IMR-90 (cell line): Measurements from ENCODE around the gene PYCARD. TPM values are rescaled to one million over a fixed set of nuclear protein-coding genes. Genes with fewer than 3 reads are reported as not detected.

Experiments used
- ATAC-seq: fragments of 200-7000 bp; cut with Tn5 transposase; 2 replicates; pipeline ENCODE4 v1.9.1; 2020; ENCODE audit warnings: low read depth, mild to moderate bottlenecking, moderate library complexity
- BruUV-seq: library from RNA; stranded (reverse); fragments of 400-500 nt; replicated peaks from 2 replicates; lab custom pipeline; 2021; lab: Mats Ljungman, UMichigan
- CTCF ChIA-PET: fragments of 300-600 bp; formaldehyde crosslinking; extraction: SDS; loops from one replicate; lab custom pipeline; 2021; ENCODE audit warnings: antibody characterized with exemption; lab: Yijun Ruan, JAX
- POLR2A ChIA-PET: fragments of 300-600 bp; sonication (Branson Sonifier 250); formaldehyde crosslinking; loops from one replicate; lab custom pipeline; 2022; ENCODE audit warnings: antibody characterized with exemption; ENCODE audit not compliant: unreplicated experiment; lab: Charles Lee
- DNase-seq: peaks from one replicate; pipeline ENCODE4 v3.0.0; 2013
- H2AFZ ChIP-seq: replicated peaks from 2 replicates; pipeline ENCODE3; 2013; ENCODE audit warnings: low read length, mild to moderate bottlenecking; ENCODE audit not compliant: poor library complexity
- H2AK5ac ChIP-seq: 2 replicates; pipeline ENCODE4 v1.6.1; 2013; ENCODE audit warnings: low read depth, low read length, inconsistent platforms
- H2AK9ac ChIP-seq: replicated peaks from 2 replicates; pipeline ENCODE3; 2013; ENCODE audit warnings: mild to moderate bottlenecking, low read depth, low read length, moderate library complexity; ENCODE audit not compliant: poor library complexity
- H2BK120ac ChIP-seq: 2 replicates; pipeline ENCODE4 v1.6.1; 2013; ENCODE audit warnings: low read depth, low read length, inconsistent platforms
- H2BK15ac ChIP-seq: 3 replicates; pipeline ENCODE4 v1.6.1; 2013; ENCODE audit warnings: low read depth, low read length, inconsistent platforms
- H2BK20ac ChIP-seq: 2 replicates; pipeline ENCODE4 v1.6.1; 2013; ENCODE audit warnings: low read depth, mild to moderate bottlenecking, inconsistent platforms, low read length, moderate library complexity
- H2BK5ac ChIP-seq: 2 replicates; pipeline ENCODE4 v1.6.1; 2013; ENCODE audit warnings: mild to moderate bottlenecking, low read depth, low read length, inconsistent platforms; ENCODE audit not compliant: poor library complexity, severe bottlenecking
- H3K14ac ChIP-seq: replicated peaks from 2 replicates; pipeline ENCODE4 v1.6.1; 2013; ENCODE audit warnings: low read depth, low read length, inconsistent platforms
- H3K18ac ChIP-seq: 2 replicates; pipeline ENCODE4 v1.6.1; 2013; ENCODE audit warnings: low read depth, low read length, control low read depth
- H3K23ac ChIP-seq: 2 replicates; pipeline ENCODE4 v1.6.1; 2013; ENCODE audit warnings: low read depth, low read length, inconsistent platforms
- H3K27ac ChIP-seq: 2 replicates; pipeline ENCODE4 v1.5.1; 2013; ENCODE audit warnings: mild to moderate bottlenecking, control low read depth, low read length; ENCODE audit not compliant: insufficient read depth
- H3K27me3 ChIP-seq: 2 replicates; pipeline ENCODE4 v1.6.1; 2013; ENCODE audit warnings: low read length; ENCODE audit not compliant: control insufficient read depth, insufficient read depth
- H3K36me3 ChIP-seq: 2 replicates; pipeline ENCODE4 v1.6.1; 2013; ENCODE audit warnings: low read length, mixed read lengths; ENCODE audit not compliant: control insufficient read depth, insufficient read depth
- H3K4ac ChIP-seq: 2 replicates; pipeline ENCODE4 v1.6.1; 2013; ENCODE audit warnings: low read depth, low read length, inconsistent platforms
- H3K4me1 ChIP-seq: 2 replicates; pipeline ENCODE4 v1.6.1; 2013; ENCODE audit warnings: low read length, mixed read lengths; ENCODE audit not compliant: control insufficient read depth, insufficient read depth
- H3K4me2 ChIP-seq: 2 replicates; pipeline ENCODE4 v1.6.1; 2013; ENCODE audit warnings: low read depth, mild to moderate bottlenecking, control low read depth, low read length, moderate library complexity
- H3K4me3 ChIP-seq: 2 replicates; pipeline ENCODE4 v1.5.1; 2013; ENCODE audit warnings: low read depth, mild to moderate bottlenecking, control low read depth, low read length, moderate library complexity; ENCODE audit not compliant: insufficient read depth
- H3K56ac ChIP-seq: 2 replicates; pipeline ENCODE4 v1.6.1; 2013; ENCODE audit warnings: low read length, inconsistent platforms; ENCODE audit not compliant: insufficient read depth; ENCODE audit errors: extremely low read depth
- H3K79me1 ChIP-seq, 2 experiments: 2 replicates each; pipeline ENCODE4 v1.6.1; 2013; ENCODE audit warnings: low read length in 2 of 2, inconsistent platforms in 1 of 2, low read depth in 1 of 2
- H3K9ac ChIP-seq: 2 replicates; pipeline ENCODE4 v1.6.1; 2013; ENCODE audit warnings: low read depth, low read length, control low read depth
- H3K9me1 ChIP-seq: 2 replicates; pipeline ENCODE4 v1.6.1; 2013; ENCODE audit warnings: low read length, inconsistent platforms; ENCODE audit not compliant: insufficient read depth
- H3K9me3 ChIP-seq: 2 replicates; pipeline ENCODE4 v1.6.1; 2013; ENCODE audit warnings: low read length; ENCODE audit not compliant: control insufficient read depth, insufficient read depth
- H4K20me1 ChIP-seq: 2 replicates; pipeline ENCODE4 v1.6.1; 2013; ENCODE audit warnings: low read length, inconsistent platforms; ENCODE audit not compliant: insufficient read depth
- H4K5ac ChIP-seq: 2 replicates; pipeline ENCODE4 v1.6.1; 2013; ENCODE audit warnings: mild to moderate bottlenecking, low read depth, low read length, control low read depth
- H4K8ac ChIP-seq, 2 experiments: 2 replicates each; pipeline ENCODE4 v1.6.1; 2013; ENCODE audit warnings: low read depth in 2 of 2, low read length in 2 of 2, control low read depth in 1 of 2, inconsistent platforms in 1 of 2
- H4K91ac ChIP-seq: 2 replicates; pipeline ENCODE4 v1.6.1; 2013; ENCODE audit warnings: low read depth, low read length, inconsistent platforms; ENCODE audit not compliant: insufficient read depth
- BHLHE40 ChIP-seq: fragments of 150-350 bp; IDR thresholded peaks from 2 replicates; pipeline ENCODE4 v1.6.1; 2016; ENCODE audit warnings: mild to moderate bottlenecking, low read depth, low read length
- CEBPB ChIP-seq: IDR thresholded peaks from 2 replicates; pipeline ENCODE4 v1.6.1; 2012; ENCODE audit warnings: low read depth, low read length, improper control_type of control experiment
- CHD1 ChIP-seq: IDR thresholded peaks from 2 replicates; pipeline ENCODE4 v1.6.1; 2012; ENCODE audit warnings: low read depth, low read length, improper control_type of control experiment
- FOS ChIP-seq: fragments of 150-350 bp; IDR thresholded peaks from 2 replicates; pipeline ENCODE4 v1.6.1; 2016; ENCODE audit warnings: low read depth, low read length
- MAFK ChIP-seq: IDR thresholded peaks from 2 replicates; pipeline ENCODE4 v1.6.1; 2012; ENCODE audit warnings: low read depth, low read length, improper control_type of control experiment
- MAZ ChIP-seq: IDR thresholded peaks from 2 replicates; pipeline ENCODE4 v1.6.1; 2012; ENCODE audit warnings: low read depth, mild to moderate bottlenecking, low read length, improper control_type of control experiment, moderate library complexity, borderline replicate concordance
- MXI1 ChIP-seq: IDR thresholded peaks from 2 replicates; pipeline ENCODE4 v1.6.1; 2012; ENCODE audit warnings: low read depth, mild to moderate bottlenecking, low read length, moderate library complexity, borderline replicate concordance
- NFE2L2 ChIP-seq: fragments of 150-350 bp; IDR thresholded peaks from 2 replicates; pipeline ENCODE4 v1.6.1; 2016; ENCODE audit warnings: low read depth, mild to moderate bottlenecking, low read length
- POLR2A ChIP-seq: IDR thresholded peaks from 2 replicates; pipeline ENCODE4 v1.6.1; 2012; ENCODE audit warnings: mild to moderate bottlenecking, low read depth, low read length
- RAD21 ChIP-seq: IDR thresholded peaks from 2 replicates; pipeline ENCODE4 v1.6.1; 2012; ENCODE audit warnings: low read length, improper control_type of control experiment
- RCOR1 ChIP-seq: IDR thresholded peaks from 2 replicates; pipeline ENCODE4 v1.6.1; 2012; ENCODE audit warnings: mild to moderate bottlenecking, low read length, improper control_type of control experiment; ENCODE audit not compliant: insufficient replicate concordance
- RFX5 ChIP-seq: IDR thresholded peaks from 2 replicates; pipeline ENCODE4 v1.8.0; 2012; ENCODE audit warnings: low read depth, mild to moderate bottlenecking, low read length, moderate library complexity
- SMC3 ChIP-seq: fragments of 150-350 bp; IDR thresholded peaks from 2 replicates; pipeline ENCODE4 v1.6.1; 2016; ENCODE audit warnings: low read depth, mild to moderate bottlenecking, antibody characterized with exemption, low read length, moderate library complexity
- WGBS, 2 experiments: methylation state at CpG; one replicate each; pipeline versions ENCODE4 v1.1.5 to v1.1.7; 2013; ENCODE audit warnings: missing lambda C conversion rate in 2 of 2; ENCODE audit not compliant: insufficient read length in 1 of 2; ENCODE audit errors: extremely low coverage in 2 of 2; 5-methylcytosine and 5-hydroxymethylcytosine counted together
- dilution Hi-C: fragments of 300-500 bp; cut with HindIII; formaldehyde crosslinking; loops from one replicate; pipeline ENCODE4 v1.14.3; 2018; ENCODE audit warnings: low sequenced_read_pairs; ENCODE audit not compliant: unreplicated experiment
- in situ Hi-C: fragments of 300-500 bp; cut with MboI; formaldehyde crosslinking; loops from 3 replicates; pipeline ENCODE4 v1.14.3; 2019; ENCODE audit warnings: low sequenced_read_pairs, inconsistent platforms, mixed read lengths
- intact Hi-C: fragments of 100-400 bp; cut with micrococcal nuclease; formaldehyde crosslinking; loops from 2 replicates; pipeline ENCODE4 v1.10.0; 2022
- polyA plus RNA-seq, 3 experiments: library from polyadenylated mRNA; depleted of rRNA; stranded (reverse); fragments of >200 nt; gene quantifications; 2 replicates each; pipeline ENCODE4 v1.2.3, GENCODE V29; 2012; ENCODE audit warnings: low replicate concordance in 1 of 3
- total RNA-seq: library from RNA; depleted of rRNA; stranded (reverse); fragments of >200 nt; gene quantifications from 2 replicates; pipeline ENCODE4 v1.2.3, GENCODE V29; 2012
- TF ChIP-seq, protein P1 (sequence below): conservative IDR thresholded peaks from 2 replicates; pipeline ENCODE4 v1.5.1; 2012; ENCODE audit warnings: mild to moderate bottlenecking, low read depth, low read length, improper control_type of control experiment
- TF ChIP-seq, protein P2 (sequence below): fragments of 150-350 bp; IDR thresholded peaks from 2 replicates; pipeline ENCODE4 v1.6.1; 2017; ENCODE audit warnings: mild to moderate bottlenecking, antibody characterized with exemption, low read length, low read depth
- TF ChIP-seq, protein P3 (sequence below): fragments of 150-350 bp; IDR thresholded peaks from 2 replicates; pipeline ENCODE4 v1.6.1; 2016; ENCODE audit warnings: low read depth, mild to moderate bottlenecking, low read length, moderate library complexity, borderline replicate concordance

PYCARD gene
- total and polyA plus RNA-seq, 2 of the 4 experiments (the other 2 are of a cell fraction) = 10.2 to 20.5 TPM

- H3K27ac ChIP-seq = no peak overlapping the region
- TF ChIP-seq POLR2A (no peak), BHLHE40 (no peak), SMC3 (no peak), RCOR1 (no peak), CHD1 (no peak), RAD21 (no peak), MAZ (no peak), CEBPB (no peak), RFX5 (no peak), FOS (no peak), MXI1 (no peak), NFE2L2 (no peak), MAFK (no peak)
- TF ChIP-seq, protein P1, sequence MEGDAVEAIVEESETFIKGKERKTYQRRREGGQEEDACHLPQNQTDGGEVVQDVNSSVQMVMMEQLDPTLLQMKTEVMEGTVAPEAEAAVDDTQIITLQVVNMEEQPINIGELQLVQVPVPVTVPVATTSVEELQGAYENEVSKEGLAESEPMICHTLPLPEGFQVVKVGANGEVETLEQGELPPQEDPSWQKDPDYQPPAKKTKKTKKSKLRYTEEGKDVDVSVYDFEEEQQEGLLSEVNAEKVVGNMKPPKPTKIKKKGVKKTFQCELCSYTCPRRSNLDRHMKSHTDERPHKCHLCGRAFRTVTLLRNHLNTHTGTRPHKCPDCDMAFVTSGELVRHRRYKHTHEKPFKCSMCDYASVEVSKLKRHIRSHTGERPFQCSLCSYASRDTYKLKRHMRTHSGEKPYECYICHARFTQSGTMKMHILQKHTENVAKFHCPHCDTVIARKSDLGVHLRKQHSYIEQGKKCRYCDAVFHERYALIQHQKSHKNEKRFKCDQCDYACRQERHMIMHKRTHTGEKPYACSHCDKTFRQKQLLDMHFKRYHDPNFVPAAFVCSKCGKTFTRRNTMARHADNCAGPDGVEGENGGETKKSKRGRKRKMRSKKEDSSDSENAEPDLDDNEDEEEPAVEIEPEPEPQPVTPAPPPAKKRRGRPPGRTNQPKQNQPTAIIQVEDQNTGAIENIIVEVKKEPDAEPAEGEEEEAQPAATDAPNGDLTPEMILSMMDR = no peak
- TF ChIP-seq, protein P2, sequence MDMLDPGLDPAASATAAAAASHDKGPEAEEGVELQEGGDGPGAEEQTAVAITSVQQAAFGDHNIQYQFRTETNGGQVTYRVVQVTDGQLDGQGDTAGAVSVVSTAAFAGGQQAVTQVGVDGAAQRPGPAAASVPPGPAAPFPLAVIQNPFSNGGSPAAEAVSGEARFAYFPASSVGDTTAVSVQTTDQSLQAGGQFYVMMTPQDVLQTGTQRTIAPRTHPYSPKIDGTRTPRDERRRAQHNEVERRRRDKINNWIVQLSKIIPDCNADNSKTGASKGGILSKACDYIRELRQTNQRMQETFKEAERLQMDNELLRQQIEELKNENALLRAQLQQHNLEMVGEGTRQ = no peak
- TF ChIP-seq, protein P3, sequence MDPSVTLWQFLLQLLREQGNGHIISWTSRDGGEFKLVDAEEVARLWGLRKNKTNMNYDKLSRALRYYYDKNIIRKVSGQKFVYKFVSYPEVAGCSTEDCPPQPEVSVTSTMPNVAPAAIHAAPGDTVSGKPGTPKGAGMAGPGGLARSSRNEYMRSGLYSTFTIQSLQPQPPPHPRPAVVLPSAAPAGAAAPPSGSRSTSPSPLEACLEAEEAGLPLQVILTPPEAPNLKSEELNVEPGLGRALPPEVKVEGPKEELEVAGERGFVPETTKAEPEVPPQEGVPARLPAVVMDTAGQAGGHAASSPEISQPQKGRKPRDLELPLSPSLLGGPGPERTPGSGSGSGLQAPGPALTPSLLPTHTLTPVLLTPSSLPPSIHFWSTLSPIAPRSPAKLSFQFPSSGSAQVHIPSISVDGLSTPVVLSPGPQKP = no peak
- peaks cover 4% of the 10 kb centered on the region; the same call in 1 of the 2 replicates for H3K9me1 ChIP-seq
- H3K9me3 ChIP-seq = no peaks in the 10 kb centered on the region
- DNase-seq = no peak
- H4K20me1 ChIP-seq = peaks cover 92% of the 10 kb centered on the region
- H3K4me1 ChIP-seq = no peaks in the 10 kb centered on the region
- H4K8ac ChIP-seq = no peak overlapping the region; a peak in 1 of 4 replicates
- H2AFZ ChIP-seq = no peak overlapping the region
- H3K4ac ChIP-seq = no peak overlapping the region
- in situ Hi-C loops = loop anchor here (10.0 kb wide), 1 partner anchor 685 kb away; the partner anchor contains the start of gene ZNF267
- H2BK120ac ChIP-seq = no peak overlapping the region
- no TSS peak for BruUV-seq
- H2AK5ac ChIP-seq = no peak overlapping the region
- no peak overlapping the region for H3K4me3 ChIP-seq
- intact Hi-C loops = no loop called here
- ChIA-PET CTCF (no interaction called here), POLR2A (no interaction called here)
- no peak for ATAC-seq
- no peak overlapping the region for H2BK20ac ChIP-seq
- H3K27me3 ChIP-seq = no peaks in the 10 kb centered on the region
- peaks cover 74 to 91% of the 10 kb centered on the region in 2 experiments for H3K79me1 ChIP-seq
- H3K14ac ChIP-seq = no peak overlapping the region
- H2AK9ac ChIP-seq = no peak overlapping the region
- no peak overlapping the region for H3K23ac ChIP-seq
- H2BK5ac ChIP-seq = no peak overlapping the region
- peaks cover 90% of the 10 kb centered on the region for H3K36me3 ChIP-seq
- H2BK15ac ChIP-seq = no peak overlapping the region
- dilution Hi-C loops = no loop called here
- no peak overlapping the region for H4K91ac ChIP-seq
- 98% methylated on average over 12 of the region's 12 CpGs; no CpG with 5 or more reads in 1 of the 2 experiments for WGBS, 2 experiments
- no peak overlapping the region for H3K18ac ChIP-seq
- H3K4me2 ChIP-seq = no peak overlapping the region
- H4K5ac ChIP-seq = no peak overlapping the region
- no peak overlapping the region for H3K56ac ChIP-seq
- no peak overlapping the region for H3K9ac ChIP-seq
These were observed 12.5 kb downstream of the PYCARD start for GRCh38 chr16:31190061-31190460.
